TTC549 (cell line): Measurements from ENCODE around the gene PEX7.
"Not testable (repeated sequence)": the region's sequence is repeated elsewhere in the genome, so short reads cannot be mapped to it uniquely, and the experiment has no call there.

Experiments used
- FAIRE-seq: peaks from 2 replicates; lab custom pipeline; 2012; peaks lifted over from hg19 to GRCh38; lab: Jason Lieb, UNC

PEX7 gene

DNA sequence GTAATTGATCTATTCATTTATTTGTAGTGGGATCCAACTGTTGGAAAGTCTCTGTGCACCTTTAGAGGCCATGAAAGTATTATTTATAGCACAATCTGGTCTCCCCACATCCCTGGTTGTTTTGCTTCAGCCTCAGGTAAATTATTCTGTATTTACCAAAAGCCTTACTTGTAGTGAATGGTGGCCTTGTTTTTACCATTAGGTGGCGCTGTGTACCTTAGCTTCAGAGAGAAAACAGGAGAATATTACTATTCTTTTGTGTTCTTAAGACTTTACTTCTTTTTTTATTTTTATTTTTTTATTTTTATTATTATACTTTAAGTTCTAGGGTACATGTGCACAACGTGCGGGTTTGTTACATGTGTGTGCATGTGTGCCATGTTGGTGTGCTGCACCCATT, 23.7 kb downstream of the PEX7 start:
- FAIRE-seq, result peak; percentile 78

- not testable (repeated sequence) for FAIRE-seq
Measured at GRCh38 chr6:136846477-136846876, 24.1 kb downstream of the PEX7 start.

GRCh38 chr6:136849979-136850563, 27.7 kb downstream of the PEX7 start:
- not testable (repeated sequence) for FAIRE-seq

GRCh38 chr6:136859430-136859829, 37.0 kb downstream of the PEX7 start:
- FAIRE-seq, result no peak

DNA sequence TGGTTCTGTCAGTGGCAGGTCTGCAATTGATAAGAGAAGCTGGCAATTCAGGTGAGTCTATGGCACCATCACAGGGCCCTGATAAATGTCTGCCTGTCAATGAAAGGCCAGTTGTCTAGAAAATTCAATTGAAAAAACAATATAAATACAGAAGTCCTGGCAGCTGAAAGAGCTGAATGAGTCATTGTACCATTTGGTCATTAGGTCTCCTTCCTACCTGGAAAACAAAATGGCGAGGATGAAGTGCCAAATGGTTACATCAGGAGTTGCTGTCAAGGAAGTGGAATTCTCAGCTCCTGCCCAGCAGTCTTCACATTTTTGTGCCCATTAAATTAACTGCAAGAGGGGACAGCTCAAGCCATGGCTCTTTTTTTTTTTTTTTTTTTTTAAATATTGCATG, 37.7 kb downstream of the PEX7 start:
- no peak for FAIRE-seq

- no peak for FAIRE-seq
Measured at GRCh38 chr6:136862662-136863061, 40.3 kb downstream of the PEX7 start.

DNA sequence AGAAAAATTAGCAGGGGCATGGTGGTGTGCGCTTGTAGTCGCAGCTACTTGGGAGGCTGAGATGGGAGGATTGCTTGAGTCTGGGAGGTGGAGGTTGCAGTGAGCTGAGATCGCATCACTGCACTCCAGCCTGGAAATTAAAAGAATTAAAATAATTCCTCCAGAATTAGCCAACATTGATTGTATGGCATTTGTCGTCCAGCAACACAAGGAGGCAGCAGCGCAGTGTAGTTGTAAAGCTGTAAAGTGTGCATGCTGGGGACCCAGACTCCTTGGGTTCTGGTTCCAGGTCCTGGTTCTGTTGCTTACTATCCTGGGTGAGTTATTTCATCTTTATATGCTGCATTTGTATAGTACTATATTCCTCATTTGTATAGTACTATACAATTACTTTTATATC, 41.4 kb downstream of the PEX7 start:
- no peak for FAIRE-seq

DNA sequence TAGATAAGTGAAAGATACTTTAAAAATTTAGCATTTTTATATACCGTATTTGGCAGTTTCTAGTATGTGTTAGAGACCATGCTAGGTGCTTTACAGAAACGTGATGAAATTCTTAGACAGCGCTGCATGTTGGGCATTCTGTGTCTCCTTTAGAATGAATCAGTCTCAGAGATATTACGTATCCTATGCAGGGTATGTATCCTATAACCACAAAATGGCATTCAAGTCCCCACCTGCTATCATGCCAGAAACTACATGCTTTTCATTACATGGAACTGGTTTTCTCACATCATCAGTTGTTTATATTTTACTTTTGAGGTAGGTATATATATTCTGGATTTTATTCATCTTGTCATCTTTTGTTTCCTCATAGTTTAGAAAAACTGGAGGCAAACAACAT, 42.3 kb downstream of the PEX7 start:
- FAIRE-seq, result no peak

DNA sequence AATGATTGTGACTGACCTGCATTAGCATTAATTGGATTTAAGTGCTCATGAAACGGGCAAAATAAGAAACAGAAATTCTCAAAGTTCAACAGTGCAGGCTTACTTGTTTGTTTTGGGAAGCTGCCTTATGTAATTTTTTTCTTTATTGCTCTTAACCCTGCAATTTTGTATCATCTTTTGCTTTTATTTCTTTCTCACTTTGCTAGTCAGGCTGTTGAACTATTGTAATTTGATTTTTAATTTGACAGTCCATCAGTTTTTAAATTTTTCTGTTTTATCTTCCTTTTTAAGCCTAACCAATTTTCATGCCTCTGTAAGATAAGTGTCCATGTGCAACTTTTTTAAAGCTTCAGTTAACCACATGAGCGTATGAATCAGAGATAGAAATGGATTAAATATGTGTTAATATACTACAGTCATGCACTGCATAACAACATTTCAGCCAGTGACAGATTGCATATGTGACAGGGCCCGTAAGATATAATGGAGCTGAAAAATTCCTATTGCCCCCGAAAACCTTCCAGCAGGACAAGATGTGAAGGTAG, 44.6 kb downstream of the PEX7 start:
- FAIRE-seq, result no peak

DNA sequence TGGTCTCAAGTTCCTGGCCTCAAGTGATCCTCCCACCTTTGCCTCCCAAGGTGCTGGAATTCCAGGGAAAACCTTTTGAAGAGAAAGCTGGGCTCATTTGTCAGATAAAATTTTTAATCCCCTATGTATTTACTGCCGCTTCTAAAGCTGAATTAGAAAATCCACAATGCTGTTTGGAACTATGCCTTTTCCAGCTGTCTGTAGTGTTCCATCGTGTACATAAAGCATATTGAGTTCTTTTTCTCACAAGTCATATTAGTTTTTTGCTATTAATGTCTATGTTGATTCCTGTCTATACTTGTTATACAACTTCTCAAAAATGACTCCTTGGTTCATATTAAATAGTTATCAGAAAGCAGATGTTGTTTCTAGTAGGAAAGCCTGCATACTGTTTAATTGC, 47.1 kb downstream of the PEX7 start:
- no peak for FAIRE-seq

GRCh38 chr6:136873748-136874147, 51.4 kb downstream of the PEX7 start:
- FAIRE-seq, result no peak

- not testable (repeated sequence) for FAIRE-seq
Measured at GRCh38 chr6:136876469-136876868, 54.1 kb downstream of the PEX7 start.

DNA sequence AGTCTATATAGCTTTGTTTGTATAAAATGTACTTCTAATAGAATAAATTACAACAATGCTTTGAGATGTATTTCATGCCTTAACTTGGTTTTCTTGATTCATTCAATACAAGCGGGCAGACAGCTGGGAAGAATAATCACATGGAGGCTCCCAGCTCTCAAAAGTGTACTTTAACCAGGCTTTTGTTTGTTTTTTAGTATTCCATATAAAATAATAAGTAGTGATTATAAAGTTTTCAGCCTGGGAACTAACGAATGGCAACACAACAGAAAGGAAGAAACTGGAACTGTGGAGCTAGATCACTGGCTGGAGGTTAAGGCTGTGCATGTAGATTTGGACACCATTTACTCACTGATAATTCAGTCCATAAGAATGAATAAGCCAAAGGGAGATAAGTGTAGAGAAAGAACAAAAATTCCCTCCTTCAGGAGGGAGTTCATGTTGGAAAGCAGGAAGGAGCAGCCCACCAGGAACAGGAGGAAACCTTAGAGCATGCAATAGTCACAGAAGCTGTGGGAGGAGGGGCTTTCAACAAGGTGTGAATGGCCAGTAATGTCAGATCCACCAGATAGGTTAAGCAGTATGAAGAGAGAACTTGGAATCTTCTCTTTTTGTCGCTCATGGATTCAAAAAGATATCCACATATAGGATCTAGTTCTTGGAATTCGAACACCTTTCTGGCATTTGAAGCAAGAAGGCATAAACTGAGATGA, 58.5 kb downstream of the PEX7 start:
- no peak for FAIRE-seq

DNA sequence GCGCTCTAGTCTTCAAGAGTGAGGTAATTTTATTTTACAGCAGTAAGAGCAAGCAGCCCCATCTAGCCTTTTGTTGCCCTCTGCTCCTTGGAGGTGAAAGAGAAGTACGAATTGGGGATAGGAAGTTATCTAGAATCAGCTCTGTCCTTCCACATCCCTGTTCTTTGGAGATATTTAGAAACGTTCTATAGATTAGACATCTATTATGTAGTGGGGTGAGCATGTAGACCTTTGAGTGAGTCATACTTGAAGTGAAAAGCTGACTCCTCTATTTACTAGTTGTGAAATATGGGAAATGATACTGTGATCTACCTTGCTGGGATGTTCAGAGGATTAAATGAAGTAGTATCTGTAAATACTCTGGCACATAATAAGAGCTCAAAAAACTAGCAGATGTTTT, 63.7 kb downstream of the PEX7 start:
- FAIRE-seq, result no peak

DNA sequence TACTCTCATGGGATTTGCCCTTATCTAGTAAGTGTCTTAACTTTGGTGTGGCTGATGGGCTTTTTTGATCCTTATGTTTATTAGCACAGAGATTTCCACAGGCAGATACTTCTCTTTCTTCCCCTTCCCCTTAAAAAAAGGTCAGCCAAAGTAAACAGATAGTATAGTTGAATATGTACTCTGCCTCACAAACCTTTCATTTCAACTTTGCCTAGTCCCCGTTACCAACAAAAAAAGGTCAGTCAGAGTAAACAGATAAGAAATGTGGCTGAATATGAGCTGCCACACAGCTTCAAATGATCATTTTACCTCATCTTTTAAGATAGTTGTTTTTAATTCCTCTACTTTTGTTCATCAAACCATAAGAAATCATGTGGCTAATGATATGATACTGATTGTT, 65.6 kb downstream of the PEX7 start:
- no peak for FAIRE-seq

DNA sequence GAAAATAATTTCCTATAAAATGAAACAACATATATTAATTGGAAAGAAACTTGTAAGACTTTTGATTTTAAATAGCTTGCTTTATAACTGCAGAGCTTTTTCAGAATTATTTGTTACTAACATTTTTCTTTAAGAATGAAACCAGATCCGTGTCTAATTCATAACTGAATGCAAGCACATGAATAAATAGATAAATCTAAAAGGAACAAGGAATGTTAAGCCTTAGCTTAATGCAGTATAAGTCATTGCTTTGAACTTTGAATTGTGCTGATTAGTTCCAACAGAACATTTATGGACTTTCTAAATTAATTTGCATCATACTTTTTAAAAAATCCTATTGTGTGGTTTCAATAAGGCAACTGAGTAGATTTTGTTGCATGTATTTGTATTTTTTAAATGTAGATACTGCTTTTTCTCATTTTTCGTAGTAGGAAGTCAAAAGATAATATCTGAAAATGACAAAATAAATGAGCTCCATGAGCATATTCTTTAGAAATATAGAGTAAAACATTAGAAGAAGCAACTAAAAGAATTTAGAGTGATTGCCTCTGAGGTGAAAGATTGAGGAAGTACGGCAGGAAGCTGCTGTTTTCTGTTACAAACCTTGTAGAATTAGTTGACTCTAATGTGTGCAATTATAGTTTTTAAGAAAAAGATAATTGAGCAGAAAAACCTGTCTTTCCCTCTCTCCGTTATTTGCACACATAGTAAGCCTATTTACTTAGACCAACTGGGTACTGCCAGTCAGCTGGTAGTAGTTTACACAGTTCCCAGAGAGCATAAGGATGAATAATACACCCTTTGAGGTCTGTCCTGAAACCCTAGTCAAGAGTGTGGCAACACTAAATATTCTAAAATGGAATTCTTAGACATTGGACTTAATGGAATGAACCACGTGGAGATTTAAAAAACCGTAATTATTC, 67.1 kb downstream of the PEX7 start:
- FAIRE-seq, result peak; percentile 54

DNA sequence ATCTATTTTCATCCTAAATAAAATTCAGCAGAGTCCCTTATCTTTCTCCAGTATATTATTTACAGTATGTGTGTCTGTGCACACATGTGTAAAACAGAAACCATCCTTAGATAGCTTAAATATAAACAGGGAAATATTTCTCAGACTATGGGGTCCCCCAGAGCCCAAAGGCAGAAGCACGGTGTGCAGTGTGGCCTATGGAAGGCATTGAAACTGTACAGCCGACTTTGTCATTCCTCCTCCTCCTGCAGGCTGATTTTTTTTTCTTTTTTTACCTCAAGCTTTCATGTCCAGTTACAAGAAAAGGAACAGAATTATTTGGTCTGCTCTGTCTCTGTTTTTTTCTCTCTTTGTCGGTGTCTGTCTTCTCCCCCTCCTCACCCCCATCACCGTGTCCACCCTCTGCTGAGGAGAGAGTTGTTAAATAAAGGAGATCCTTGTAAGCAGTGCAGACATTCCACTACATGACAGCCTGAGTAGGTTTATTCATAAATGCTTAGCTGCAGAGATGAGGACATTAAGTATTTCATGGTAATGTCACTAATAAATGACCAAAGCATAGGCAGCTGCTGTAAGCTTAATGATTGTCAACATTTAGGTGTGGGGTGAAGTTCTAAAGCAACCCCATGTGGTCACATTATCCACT, 67.9 kb downstream of the PEX7 start:
- FAIRE-seq, result no peak

DNA sequence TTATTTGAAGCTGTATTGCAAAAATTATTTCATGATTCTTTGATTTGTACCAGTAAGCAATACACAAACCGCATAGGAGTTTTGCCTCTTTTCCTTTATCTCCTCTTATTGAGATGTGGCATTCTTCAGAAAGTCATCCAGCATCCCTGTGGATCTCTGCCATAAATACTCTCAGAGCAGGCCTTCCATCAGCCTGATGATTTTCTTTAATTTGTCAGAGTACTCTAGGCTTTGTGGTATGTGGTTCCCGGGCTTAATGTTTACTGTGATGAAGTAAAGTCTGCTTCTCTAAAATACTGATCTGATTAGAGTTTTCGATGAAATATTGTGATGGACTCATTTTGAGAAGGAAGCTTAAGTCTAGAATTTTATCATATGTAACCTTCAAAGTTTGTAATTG, 68.6 kb downstream of the PEX7 start:
- FAIRE-seq, result no peak

DNA sequence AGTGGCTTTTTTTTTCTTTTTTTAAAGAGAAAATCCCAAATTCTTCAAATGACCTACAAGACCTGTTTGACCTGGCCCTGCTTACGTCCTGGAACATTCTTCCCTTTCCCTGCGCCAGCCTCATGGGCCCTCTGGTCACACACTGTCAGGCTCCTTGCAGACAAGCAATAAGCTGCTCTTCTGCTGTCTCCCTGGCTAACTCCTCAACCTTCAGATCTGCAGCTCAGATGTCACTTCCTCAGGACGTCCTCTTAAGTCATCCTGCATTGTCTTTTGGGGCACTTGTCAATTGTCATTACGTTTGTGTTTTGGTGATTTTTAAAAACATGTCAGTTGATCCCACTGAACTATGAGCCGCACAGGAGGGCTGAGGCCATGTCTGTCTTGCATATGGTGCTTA, 70.8 kb downstream of the PEX7 start:
- no peak for FAIRE-seq

- FAIRE-seq, result no peak
Measured at GRCh38 chr6:136895901-136896300, 73.5 kb downstream of the PEX7 start.

DNA sequence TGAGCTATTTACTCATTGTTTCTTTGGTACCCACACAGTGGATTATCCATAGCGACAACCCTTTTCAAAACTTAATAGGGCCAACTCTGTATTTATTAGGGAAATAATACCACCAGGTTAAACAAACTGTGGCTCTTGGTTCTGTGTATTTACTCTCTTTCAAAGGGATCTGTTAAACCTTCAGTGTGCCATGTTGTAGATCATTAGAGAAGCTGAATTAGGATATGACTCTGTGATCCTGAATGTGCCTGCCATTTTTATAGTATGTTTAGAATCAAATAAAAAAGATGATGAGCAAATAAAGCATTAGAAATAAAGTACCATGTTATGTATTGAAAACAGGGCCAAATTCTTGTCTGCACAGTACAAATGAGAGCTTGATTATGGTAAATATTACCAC, 74.7 kb downstream of the PEX7 start:
- FAIRE-seq, result no peak

- no peak for FAIRE-seq
Measured at GRCh38 chr6:136901212-136901784, 78.9 kb downstream of the PEX7 start.
